Activated CD4-positive, alpha-beta T cell treated with anti-CD3 and anti-CD28 coated beads, Interleukin-2, amount 10 ng/mL, durations not matched to agents 24 days and 14 days (primary cell): ENCODE measurements around the gene EXOC2. TPM values are rescaled to one million over a fixed set of nuclear protein-coding genes. Genes with fewer than 3 reads are reported as not detected.
"Not testable (repeated sequence)": the region's sequence is repeated elsewhere in the genome, so short reads cannot be mapped to it uniquely, and the experiment has no call there.

Source experiments
- DNase-seq: peaks from one replicate; pipeline ENCODE4 v3.0.0; 2022
- H3K27ac Mint-ChIP-seq: one replicate; pipeline ENCODE4 v1.8.0; 2022; ENCODE audit warnings: mild to moderate bottlenecking, mixed read lengths
- H3K27me3 Mint-ChIP-seq: one replicate; pipeline ENCODE4 v1.8.0; 2022; ENCODE audit warnings: mixed read lengths
- H3K36me3 Mint-ChIP-seq: one replicate; pipeline ENCODE4 v1.8.0; 2022; ENCODE audit warnings: low read depth, mild to moderate bottlenecking, mixed read lengths
- H3K4me1 Mint-ChIP-seq: one replicate; pipeline ENCODE4 v1.8.0; 2021; ENCODE audit warnings: mixed read lengths
- H3K4me3 Mint-ChIP-seq: one replicate; pipeline ENCODE4 v1.8.0; 2022; ENCODE audit warnings: mild to moderate bottlenecking, moderate library complexity, mixed read lengths
- H3K9me3 Mint-ChIP-seq: one replicate; pipeline ENCODE4 v1.8.0; 2021; ENCODE audit warnings: mixed read lengths
- intact Hi-C: fragments of 100-400 bp; cut with micrococcal nuclease; formaldehyde crosslinking; loops from one replicate; pipeline ENCODE4 v1.15.1; 2023
- total RNA-seq: library from RNA; stranded (reverse); gene quantifications from 2 replicates; pipeline ENCODE4 v1.2.3, GENCODE V29; 2022

EXOC2 gene
- total RNA-seq, 1 donor from 2014 or later: 43.6 TPM

DNA sequence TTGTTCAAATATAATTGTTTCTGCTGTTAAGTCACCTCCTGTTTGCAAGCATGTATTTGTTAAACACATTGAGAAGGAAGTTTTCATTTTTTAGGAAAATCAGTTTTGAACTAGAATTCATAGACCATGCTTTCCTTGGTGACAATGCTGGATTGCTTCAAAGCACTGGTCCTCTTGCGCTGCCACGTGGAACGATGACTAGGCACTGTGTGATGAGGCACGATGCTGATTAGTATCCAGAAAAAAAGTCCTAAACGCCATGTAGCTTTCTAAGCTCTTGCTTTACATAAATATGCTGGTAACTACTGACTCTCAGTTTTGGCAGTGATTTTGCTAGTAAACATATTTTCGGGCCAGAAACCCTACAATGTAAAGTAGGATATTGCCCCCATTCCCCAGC is 11.1 kb upstream of the EXOC2 start:
- DNase-seq: no peak
- Mint-ChIP-seq H3K9me3 (no peaks in the 10 kb centered on the region), H3K4me1 (peaks cover 15% of the 10 kb centered on the region), H3K36me3 (no peaks in the 10 kb centered on the region), H3K4me3 (no peak overlapping the region), H3K27ac (no peak overlapping the region), H3K27me3 (peaks cover 27% of the 10 kb centered on the region)
- intact Hi-C loops: no loop called here

- Mint-ChIP-seq H3K36me3 (no peaks in the 10 kb centered on the region), H3K4me3 (no peak overlapping the region), H3K27ac (no peak overlapping the region), H3K9me3 (no peaks in the 10 kb centered on the region), H3K27me3 (peaks cover 27% of the 10 kb centered on the region), H3K4me1 (peaks cover 15% of the 10 kb centered on the region)
- no peak for DNase-seq
- intact Hi-C loops: no loop called here
Measured at GRCh38 chr6:703552-703951, 10.6 kb upstream of the EXOC2 start.

DNA sequence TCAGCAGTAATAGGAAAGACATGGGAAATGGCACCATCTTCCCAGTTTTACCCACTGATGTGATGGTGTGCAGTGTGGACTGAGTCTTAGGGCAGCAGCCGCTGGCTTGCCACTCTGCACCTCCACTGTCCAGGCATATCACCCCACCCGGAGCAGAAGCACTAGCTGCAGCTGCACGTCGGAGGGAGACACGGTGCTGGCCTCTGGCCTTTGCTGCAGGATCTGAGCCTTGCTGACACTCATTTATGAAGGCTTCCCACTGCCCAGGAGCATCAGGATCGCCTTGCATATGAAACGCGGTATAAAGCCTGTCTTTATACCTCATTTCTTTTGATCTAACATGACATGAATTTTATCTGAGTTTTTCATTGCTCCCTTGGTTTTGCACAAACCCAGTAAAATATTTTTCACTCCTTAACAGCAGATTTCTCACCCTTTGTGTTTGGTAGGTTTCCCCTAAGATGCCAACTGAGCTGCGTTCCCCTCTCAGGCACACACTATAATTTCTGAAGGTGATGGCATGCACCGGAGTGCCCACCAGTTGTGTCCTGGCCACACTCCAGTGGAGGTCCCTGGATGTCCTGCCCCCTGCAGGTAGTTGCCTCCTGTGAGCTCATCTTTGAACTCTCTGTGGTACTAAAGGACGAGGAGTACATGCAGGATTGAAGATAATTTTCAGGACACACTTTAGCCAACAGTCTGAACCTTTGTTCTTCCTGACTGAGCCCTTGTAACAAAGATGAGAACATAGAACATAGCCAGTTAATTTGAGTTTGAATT is 9.0 kb upstream of the EXOC2 start:
- intact Hi-C loops: no loop called here
- no peak overlapping the region for H3K27ac Mint-ChIP-seq

DNA sequence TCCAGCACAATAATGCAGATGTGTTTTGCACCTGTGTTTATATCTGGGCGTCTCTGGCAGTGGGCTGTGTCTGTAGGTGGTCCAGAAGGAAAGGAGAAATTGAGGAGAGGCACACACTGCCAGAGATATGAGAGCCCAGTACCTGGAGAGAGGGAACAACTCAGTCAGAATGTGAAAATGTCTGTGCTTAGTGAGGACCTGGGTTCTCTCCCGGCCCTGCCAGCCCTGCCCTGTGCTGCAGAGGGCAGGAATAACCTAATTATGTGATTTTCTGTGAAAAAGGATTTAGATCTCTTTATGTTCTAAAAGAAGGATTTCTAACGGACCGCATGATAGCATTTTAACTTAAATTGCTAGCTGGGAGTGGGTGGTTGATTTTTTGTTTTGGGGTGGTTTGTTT is 8.3 kb upstream of the EXOC2 start:
- H3K9me3 Mint-ChIP-seq: no peaks in the 10 kb centered on the region
- peaks cover 3% of the 10 kb centered on the region for H3K4me1 Mint-ChIP-seq
- no peak overlapping the region for H3K4me3 Mint-ChIP-seq
- H3K36me3 Mint-ChIP-seq: no peaks in the 10 kb centered on the region
- H3K27ac Mint-ChIP-seq: no peak overlapping the region
- intact Hi-C loops: no loop called here
- peaks cover 27% of the 10 kb centered on the region for H3K27me3 Mint-ChIP-seq
- no peak for DNase-seq

More for the DNA sequence above, 9.0 kb upstream of the EXOC2 start:
- no peak overlapping the region for H3K4me3 Mint-ChIP-seq
- H3K4me1 Mint-ChIP-seq: peaks cover 5% of the 10 kb centered on the region
- no peaks in the 10 kb centered on the region for H3K9me3 Mint-ChIP-seq
- DNase-seq: no peak
- H3K27me3 Mint-ChIP-seq: peaks cover 27% of the 10 kb centered on the region
- no peaks in the 10 kb centered on the region for H3K36me3 Mint-ChIP-seq

DNA sequence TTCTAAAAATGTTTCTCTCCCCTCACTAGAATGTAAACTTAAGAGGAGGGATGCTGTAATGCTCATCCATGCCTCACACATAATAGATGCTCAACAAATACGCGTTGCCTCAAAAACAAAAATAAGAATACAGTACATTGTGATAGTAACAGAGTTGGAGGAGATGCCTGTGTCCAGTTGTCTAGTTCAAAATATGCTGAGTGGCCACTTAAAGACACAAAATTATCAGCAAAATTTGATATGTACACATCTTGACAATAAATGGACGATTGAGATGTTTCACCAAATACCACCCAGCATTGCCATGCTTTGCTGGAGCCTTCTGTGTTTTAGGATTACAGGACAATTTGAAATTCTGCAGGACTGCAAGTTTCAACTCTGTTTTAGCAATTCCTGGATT is 7.6 kb upstream of the EXOC2 start:
- H3K4me3 Mint-ChIP-seq: no peak overlapping the region
- H3K27ac Mint-ChIP-seq: no peak overlapping the region
- intact Hi-C loops: no loop called here
- no peaks in the 10 kb centered on the region for H3K9me3 Mint-ChIP-seq
- no peaks in the 10 kb centered on the region for H3K36me3 Mint-ChIP-seq
- no peak for DNase-seq
- H3K27me3 Mint-ChIP-seq: peaks cover 27% of the 10 kb centered on the region
- peaks cover 3% of the 10 kb centered on the region for H3K4me1 Mint-ChIP-seq

DNA sequence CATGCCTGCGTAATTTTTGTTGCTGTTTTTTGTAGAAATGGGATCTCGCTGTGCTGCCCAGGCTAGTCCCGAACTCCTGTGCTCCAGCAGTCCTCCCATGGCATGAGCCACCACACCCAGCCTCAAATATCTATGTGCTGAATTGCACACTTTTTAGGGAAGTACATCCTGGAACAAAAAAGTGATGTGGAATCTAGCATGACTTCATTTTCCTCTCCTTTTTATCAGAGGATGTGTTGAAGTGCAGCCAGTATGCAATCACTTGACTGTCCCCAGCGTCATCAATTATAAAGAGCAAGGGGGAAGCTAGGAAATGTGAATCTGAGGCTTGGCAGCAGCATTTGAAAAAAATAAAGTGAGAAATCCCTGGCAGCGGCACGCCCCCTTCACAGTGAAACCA is 6.4 kb upstream of the EXOC2 start:
- DNase-seq: no peak
- Mint-ChIP-seq H3K4me1 (no peaks in the 10 kb centered on the region), H3K36me3 (no peaks in the 10 kb centered on the region), H3K27me3 (peaks cover 22% of the 10 kb centered on the region), H3K4me3 (no peak overlapping the region), H3K27ac (no peak overlapping the region), H3K9me3 (no peaks in the 10 kb centered on the region)
- intact Hi-C loops: no loop called here

DNA sequence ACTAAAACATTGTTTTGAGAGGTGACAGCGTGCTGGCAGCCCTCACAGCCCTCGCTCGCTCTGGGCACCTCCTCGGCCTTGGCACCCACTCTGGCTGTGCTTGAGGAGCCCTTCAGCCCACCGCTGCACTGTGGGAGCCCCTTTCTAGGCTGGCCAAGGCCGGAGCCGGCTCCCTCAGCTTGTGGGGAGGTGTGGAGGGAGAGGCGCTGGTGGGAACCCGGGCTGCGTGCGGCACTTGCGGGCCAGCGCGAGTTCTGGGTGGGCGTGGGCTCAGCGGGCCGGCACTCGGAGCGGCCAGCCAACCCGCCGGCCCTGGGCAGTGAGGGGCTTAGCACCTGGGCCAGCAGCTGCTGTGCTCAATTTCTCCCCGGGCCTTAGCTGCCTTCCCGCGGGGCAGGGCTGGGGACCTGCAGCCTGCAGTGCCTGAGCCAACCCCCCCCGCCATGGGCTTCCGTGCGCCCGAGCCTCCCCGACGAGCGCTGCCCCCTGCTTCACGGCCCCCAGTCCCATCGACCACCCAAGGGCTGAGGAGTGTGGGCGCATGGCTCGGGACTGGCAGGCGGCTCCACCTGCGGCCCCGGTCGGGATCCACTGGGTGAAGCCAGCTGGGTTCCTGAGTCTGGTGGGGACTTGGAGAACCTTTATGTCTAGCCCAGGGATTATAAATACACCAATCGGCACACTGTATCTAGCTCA is 1.6 kb upstream of the EXOC2 start:
- intact Hi-C loops: loop anchor here (5.0 kb wide), 1 partner anchor 292 kb away; no protein-coding TSS in a partner anchor
- not testable (repeated sequence) for H3K9me3 Mint-ChIP-seq, H3K4me3 Mint-ChIP-seq, H3K27me3 Mint-ChIP-seq, H3K27ac Mint-ChIP-seq
- Mint-ChIP-seq H3K36me3 (peaks cover 11% of the 10 kb centered on the region), H3K4me1 (peaks cover 22% of the 10 kb centered on the region)
- DNase-seq: peak; percentile 55

DNA sequence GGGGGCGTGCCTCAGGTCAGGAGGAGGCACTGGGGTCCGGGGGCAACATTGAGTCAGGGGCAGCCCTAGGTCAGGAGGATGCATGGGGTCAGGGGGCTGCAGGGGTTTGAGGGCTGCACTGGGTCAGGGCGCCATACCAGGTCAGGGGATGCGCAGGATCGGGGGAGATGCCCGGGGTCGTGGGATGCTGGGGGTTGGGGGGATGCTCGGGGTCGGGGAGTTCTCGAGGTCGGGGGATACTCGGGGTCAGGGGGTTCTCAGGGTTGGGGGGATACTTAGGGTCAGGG is 727 bp upstream of the EXOC2 start:
- H3K9me3 Mint-ChIP-seq: no peaks in the 10 kb centered on the region
- DNase-seq: no peak
- peaks cover 26% of the 10 kb centered on the region for H3K4me1 Mint-ChIP-seq
- peaks cover 16% of the 10 kb centered on the region for H3K36me3 Mint-ChIP-seq
- H3K4me3 Mint-ChIP-seq: peak overlapping the region; percentile 98
- intact Hi-C loops: loop anchor here (1.0 to 5.0 kb wide), 3 partner anchors 8 to 291 kb away; no protein-coding TSS in a partner anchor
- no peaks in the 10 kb centered on the region for H3K27me3 Mint-ChIP-seq
- H3K27ac Mint-ChIP-seq: peak overlapping the region; percentile 80

GRCh38 chr6:692356-692851 is 535 bp downstream of the EXOC2 start:
- peaks cover 26% of the 10 kb centered on the region for H3K4me1 Mint-ChIP-seq
- peak overlapping the region; percentile 95 for H3K27ac Mint-ChIP-seq
- no peaks in the 10 kb centered on the region for H3K27me3 Mint-ChIP-seq
- intact Hi-C loops: loop anchor here (5.0 kb wide), 1 partner anchor 290 kb away; no protein-coding TSS in a partner anchor
- DNase-seq: peak; percentile 95
- H3K36me3 Mint-ChIP-seq: peaks cover 16% of the 10 kb centered on the region
- H3K4me3 Mint-ChIP-seq: peak overlapping the region; percentile 98
- no peaks in the 10 kb centered on the region for H3K9me3 Mint-ChIP-seq

DNA sequence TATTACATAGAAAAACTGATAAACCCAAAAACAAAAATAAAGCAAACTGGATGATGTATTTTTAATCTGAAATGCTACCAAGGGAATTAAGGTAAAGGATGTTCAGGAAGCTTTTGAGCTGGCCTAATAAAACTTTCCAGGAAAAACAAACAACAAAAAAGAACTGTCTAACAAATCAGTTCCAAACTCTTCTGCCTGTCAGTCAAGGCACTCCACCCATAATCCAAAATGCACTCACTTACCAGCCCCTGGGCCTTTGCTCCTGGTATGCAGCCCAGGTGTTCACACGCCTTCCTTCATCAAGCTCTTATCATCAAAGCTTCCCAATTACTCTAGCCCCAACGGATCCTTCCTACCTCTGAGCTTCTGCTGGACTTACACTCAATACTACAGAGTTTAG is 3.7 kb downstream of the EXOC2 start:
- DNase-seq: peak; percentile 45
- Mint-ChIP-seq H3K4me3 (no peak overlapping the region), H3K36me3 (peaks cover 19% of the 10 kb centered on the region), H3K4me1 (peaks cover 38% of the 10 kb centered on the region), H3K27ac (no peak overlapping the region), H3K27me3 (no peaks in the 10 kb centered on the region), H3K9me3 (no peaks in the 10 kb centered on the region)
- intact Hi-C loops: no loop called here

- intact Hi-C loops: no loop called here
- H3K4me3 Mint-ChIP-seq: no peak overlapping the region
- H3K4me1 Mint-ChIP-seq: peaks cover 40% of the 10 kb centered on the region
- no peak overlapping the region for H3K27ac Mint-ChIP-seq
- no peaks in the 10 kb centered on the region for H3K27me3 Mint-ChIP-seq
- no peak for DNase-seq
- H3K36me3 Mint-ChIP-seq: peaks cover 21% of the 10 kb centered on the region
- H3K9me3 Mint-ChIP-seq: no peaks in the 10 kb centered on the region
Measured at GRCh38 chr6:686497-686896, 6.4 kb downstream of the EXOC2 start.

- Mint-ChIP-seq H3K36me3 (peaks cover 19% of the 10 kb centered on the region), H3K27ac (peak overlapping the region; percentile 83), H3K9me3 (no peaks in the 10 kb centered on the region), H3K27me3 (no peaks in the 10 kb centered on the region), H3K4me3 (peak overlapping the region; percentile 50), H3K4me1 (peaks cover 41% of the 10 kb centered on the region)
- intact Hi-C loops: loop anchor here (1.0 to 2.0 kb wide), 4 partner anchors 8 to 496 kb away; partner anchors contain the start of gene EXOC2
- DNase-seq: peak; percentile 70
Measured at GRCh38 chr6:684831-685636, 7.9 kb downstream of the EXOC2 start.

DNA sequence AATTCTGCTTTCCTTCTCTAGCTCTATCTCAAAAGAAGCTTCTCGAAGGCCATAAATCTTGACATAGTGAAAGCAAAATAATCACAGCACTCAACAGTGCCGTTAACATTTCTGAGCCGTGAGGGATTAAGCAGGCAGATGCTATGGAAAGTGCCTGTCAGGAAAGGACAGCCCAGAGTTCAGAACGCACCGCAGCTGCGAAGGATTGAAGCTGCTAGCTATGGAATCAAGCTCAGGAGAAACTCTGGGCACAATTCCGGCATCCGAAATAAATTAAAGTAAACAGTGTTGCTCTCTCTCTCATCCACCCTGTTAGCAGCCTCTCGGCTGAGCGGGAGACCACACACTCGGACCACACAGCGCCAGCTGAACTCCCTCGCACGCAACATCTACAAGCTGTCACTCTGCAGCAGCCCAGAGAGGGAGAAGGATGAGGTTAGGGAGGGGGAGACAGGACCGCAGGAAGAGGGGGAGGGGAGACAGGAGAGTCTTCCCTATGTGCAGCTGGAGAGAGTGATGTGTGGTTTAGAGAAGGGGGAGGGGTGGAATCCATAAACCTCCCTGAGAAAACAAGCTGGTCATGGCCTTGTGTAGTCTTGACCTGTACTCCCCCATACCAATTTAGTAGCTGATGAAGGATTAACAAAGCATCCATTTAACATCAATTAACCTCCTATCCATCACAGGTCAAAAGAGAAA is 9.0 kb downstream of the EXOC2 start:
- Mint-ChIP-seq H3K4me3 (peak overlapping the region; percentile 71), H3K4me1 (peaks cover 41% of the 10 kb centered on the region), H3K27ac (peak overlapping the region; percentile 77), H3K36me3 (peaks cover 15% of the 10 kb centered on the region), H3K9me3 (no peaks in the 10 kb centered on the region), H3K27me3 (no peaks in the 10 kb centered on the region)
- intact Hi-C loops: loop anchor here (2.0 kb wide), 3 partner anchors 27 to 495 kb away; no protein-coding TSS in a partner anchor
- DNase-seq: peak; percentile 66
